ENCODE measurements around the gene TUNAR. TPM values are rescaled to one million over a fixed set of nuclear protein-coding genes. Genes with fewer than 3 reads are reported as not detected.

Gene TUNAR
- total RNA-seq, 2 donors from 2014 or later, result 26.2 to 30.0 TPM

DNA sequence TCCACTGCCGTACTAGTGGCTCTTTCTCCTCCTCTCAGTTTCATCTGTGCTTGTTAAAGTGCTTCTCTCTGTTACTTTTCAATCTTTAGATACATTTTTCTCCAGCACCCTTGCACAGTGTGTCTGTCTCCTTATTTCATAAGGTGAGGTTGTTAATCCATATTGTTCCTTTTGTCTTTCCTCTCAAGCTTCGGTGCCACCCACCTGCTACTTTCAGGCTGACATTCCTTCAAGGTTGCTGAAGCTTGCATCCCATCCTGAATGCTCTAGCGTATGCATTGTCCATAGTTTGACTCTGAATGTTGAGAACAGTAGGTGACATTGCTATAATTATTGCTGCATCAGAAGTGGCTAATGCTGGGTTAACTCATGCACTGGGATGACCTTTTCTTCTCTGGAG, 20.6 kb downstream of the TUNAR start:
- peaks cover 3% of the 10 kb centered on the region for H3K27me3 Mint-ChIP-seq (ENCODE audit: insufficient read depth)
- TF ChIP-seq, protein P1, sequence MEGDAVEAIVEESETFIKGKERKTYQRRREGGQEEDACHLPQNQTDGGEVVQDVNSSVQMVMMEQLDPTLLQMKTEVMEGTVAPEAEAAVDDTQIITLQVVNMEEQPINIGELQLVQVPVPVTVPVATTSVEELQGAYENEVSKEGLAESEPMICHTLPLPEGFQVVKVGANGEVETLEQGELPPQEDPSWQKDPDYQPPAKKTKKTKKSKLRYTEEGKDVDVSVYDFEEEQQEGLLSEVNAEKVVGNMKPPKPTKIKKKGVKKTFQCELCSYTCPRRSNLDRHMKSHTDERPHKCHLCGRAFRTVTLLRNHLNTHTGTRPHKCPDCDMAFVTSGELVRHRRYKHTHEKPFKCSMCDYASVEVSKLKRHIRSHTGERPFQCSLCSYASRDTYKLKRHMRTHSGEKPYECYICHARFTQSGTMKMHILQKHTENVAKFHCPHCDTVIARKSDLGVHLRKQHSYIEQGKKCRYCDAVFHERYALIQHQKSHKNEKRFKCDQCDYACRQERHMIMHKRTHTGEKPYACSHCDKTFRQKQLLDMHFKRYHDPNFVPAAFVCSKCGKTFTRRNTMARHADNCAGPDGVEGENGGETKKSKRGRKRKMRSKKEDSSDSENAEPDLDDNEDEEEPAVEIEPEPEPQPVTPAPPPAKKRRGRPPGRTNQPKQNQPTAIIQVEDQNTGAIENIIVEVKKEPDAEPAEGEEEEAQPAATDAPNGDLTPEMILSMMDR (conservative IDR thresholded peaks at IDR 0.05), result no peak
- WGBS, 2 experiments (ENCODE audit: insufficient coverage in 1 of 2, insufficient read length in 1 of 2), result 95 to 100% methylated on average over 3 of the region's 3 CpGs
- no peaks in the 10 kb centered on the region for H3K9me3 ChIP-seq (ENCODE audit: control insufficient read depth, low read length)
- peaks cover 11% of the 10 kb centered on the region for H3K9me3 Mint-ChIP-seq
- peaks cover 35% of the 10 kb centered on the region for H3K36me3 Mint-ChIP-seq (ENCODE audit: low read depth)
- H3K27ac Mint-ChIP-seq, result no peak overlapping the region
- H3K4me1 Mint-ChIP-seq, result peaks cover 21% of the 10 kb centered on the region
- peaks cover 11% of the 10 kb centered on the region for H3K4me1 ChIP-seq (ENCODE audit: control insufficient read depth, insufficient read depth, low read length)
- no peak for DNase-seq
- H3K4me3 ChIP-seq (ENCODE audit: low read length), result no peak overlapping the region
- no peak overlapping the region for H3K27ac ChIP-seq (ENCODE audit: low read depth, low read length)
- H3K4me3 Mint-ChIP-seq, result no peak overlapping the region
- no peak overlapping the region for H3K9ac ChIP-seq (ENCODE audit: extremely low read depth, low read length, poor library complexity, severe bottlenecking)
- H3K36me3 ChIP-seq (ENCODE audit: control insufficient read depth, insufficient read depth, low read length), result no peaks in the 10 kb centered on the region
- H3K27me3 ChIP-seq (ENCODE audit: control insufficient read depth, insufficient read depth, low read length, poor library complexity, severe bottlenecking), result no peaks in the 10 kb centered on the region

DNA sequence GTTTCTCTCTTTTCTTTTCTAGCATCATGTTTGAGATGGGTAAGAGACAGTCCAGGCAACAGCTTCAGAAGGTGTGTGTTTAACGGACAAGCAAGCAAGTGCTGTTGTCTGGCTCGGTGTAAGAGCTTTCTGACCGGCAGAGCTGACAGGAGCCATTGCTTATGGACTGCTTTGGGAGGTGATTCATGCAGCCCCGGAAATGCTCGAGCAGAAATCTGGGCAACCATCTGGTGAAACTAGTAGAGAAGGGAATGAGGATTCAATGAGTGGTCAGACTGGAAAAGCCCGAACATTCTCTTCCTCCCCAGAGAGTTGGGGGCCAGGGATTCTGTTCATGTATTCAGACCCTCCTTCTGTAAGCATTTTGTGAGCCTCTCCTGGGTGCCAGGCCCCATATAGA, 24.4 kb downstream of the TUNAR start:
- Histone ChIP-seq H3K27me3 (ENCODE audit: control insufficient read depth, insufficient read depth, low read length, poor library complexity, severe bottlenecking) (no peaks in the 10 kb centered on the region), H3K9ac (ENCODE audit: extremely low read depth, low read length, poor library complexity, severe bottlenecking) (no peak overlapping the region), H3K9me3 (ENCODE audit: control insufficient read depth, low read length) (no peaks in the 10 kb centered on the region), H3K27ac (ENCODE audit: low read depth, low read length) (no peak overlapping the region), H3K4me1 (ENCODE audit: control insufficient read depth, insufficient read depth, low read length) (peaks cover 5% of the 10 kb centered on the region), H3K4me3 (ENCODE audit: low read length) (no peak overlapping the region), H3K36me3 (ENCODE audit: control insufficient read depth, insufficient read depth, low read length) (no peaks in the 10 kb centered on the region)
- TF ChIP-seq, protein P1 (conservative IDR thresholded peaks at IDR 0.05), result no peak
- H3K4me1 Mint-ChIP-seq, result peaks cover 15% of the 10 kb centered on the region
- H3K36me3 Mint-ChIP-seq (ENCODE audit: low read depth), result peaks cover 40% of the 10 kb centered on the region
- no peak for DNase-seq
- H3K27me3 Mint-ChIP-seq (ENCODE audit: insufficient read depth), result no peaks in the 10 kb centered on the region
- no peak overlapping the region for H3K27ac Mint-ChIP-seq
- WGBS, 2 experiments (ENCODE audit: insufficient coverage in 1 of 2, insufficient read length in 1 of 2), result 92 to 97% methylated on average over 5 to 6 of the region's 6 CpGs
- peaks cover 11% of the 10 kb centered on the region for H3K9me3 Mint-ChIP-seq
- H3K4me3 Mint-ChIP-seq, result no peak overlapping the region

DNA sequence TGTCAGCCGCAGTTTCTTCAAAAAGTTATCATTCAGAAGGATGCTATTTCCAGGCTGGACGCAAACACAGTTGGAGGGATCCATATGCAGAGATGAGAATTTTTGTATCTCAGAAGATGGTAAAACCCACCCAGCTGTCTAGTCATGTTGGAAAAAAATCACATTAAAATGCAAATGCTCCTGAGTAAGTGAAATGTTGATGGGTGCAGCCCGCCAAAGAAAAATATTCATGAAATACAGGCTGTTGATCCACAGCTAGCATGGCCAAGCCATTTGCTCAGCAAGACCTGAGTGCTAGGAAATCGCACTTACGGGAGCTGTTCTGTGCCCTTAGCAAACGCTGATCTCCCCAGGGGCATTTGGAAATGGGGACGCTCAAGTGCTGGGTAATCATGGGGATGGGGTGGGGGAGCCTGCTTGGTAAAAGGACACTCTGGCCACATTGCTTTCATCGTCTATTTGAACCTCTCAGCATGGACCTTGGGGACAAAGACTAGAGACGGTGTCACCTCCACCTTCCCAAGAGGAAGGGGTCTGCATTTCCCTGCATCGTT, 25.7 kb downstream of the TUNAR start:
- Mint-ChIP-seq H3K27ac (no peak overlapping the region), H3K27me3 (ENCODE audit: insufficient read depth) (no peaks in the 10 kb centered on the region), H3K9me3 (peaks cover 11% of the 10 kb centered on the region), H3K4me3 (no peak overlapping the region), H3K4me1 (peaks cover 9% of the 10 kb centered on the region), H3K36me3 (ENCODE audit: low read depth) (peaks cover 37% of the 10 kb centered on the region)
- no peak overlapping the region for H3K9ac ChIP-seq (ENCODE audit: extremely low read depth, low read length, poor library complexity, severe bottlenecking)
- DNase-seq, result no peak
- TF ChIP-seq, protein P1 (conservative IDR thresholded peaks at IDR 0.05), result no peak
- H3K36me3 ChIP-seq (ENCODE audit: control insufficient read depth, insufficient read depth, low read length), result no peaks in the 10 kb centered on the region
- H3K9me3 ChIP-seq (ENCODE audit: control insufficient read depth, low read length), result no peaks in the 10 kb centered on the region
- WGBS, 2 experiments (ENCODE audit: insufficient coverage in 1 of 2, insufficient read length in 1 of 2), result 92 to 96% methylated on average over 9 to 10 of the region's 10 CpGs
- H3K27ac ChIP-seq (ENCODE audit: low read depth, low read length), result no peak overlapping the region
- no peaks in the 10 kb centered on the region for H3K4me1 ChIP-seq (ENCODE audit: control insufficient read depth, insufficient read depth, low read length)
- H3K4me3 ChIP-seq (ENCODE audit: low read length), result no peak overlapping the region
- H3K27me3 ChIP-seq (ENCODE audit: control insufficient read depth, insufficient read depth, low read length, poor library complexity, severe bottlenecking), result no peaks in the 10 kb centered on the region

All from endodermal cell (in vitro differentiated cells).